ENCODE data around the gene CSH2.
"Not testable (repeated sequence)": the region's sequence is repeated elsewhere in the genome, so short reads cannot be mapped to it uniquely, and the experiment has no call there.

The CSH2 gene

DNA sequence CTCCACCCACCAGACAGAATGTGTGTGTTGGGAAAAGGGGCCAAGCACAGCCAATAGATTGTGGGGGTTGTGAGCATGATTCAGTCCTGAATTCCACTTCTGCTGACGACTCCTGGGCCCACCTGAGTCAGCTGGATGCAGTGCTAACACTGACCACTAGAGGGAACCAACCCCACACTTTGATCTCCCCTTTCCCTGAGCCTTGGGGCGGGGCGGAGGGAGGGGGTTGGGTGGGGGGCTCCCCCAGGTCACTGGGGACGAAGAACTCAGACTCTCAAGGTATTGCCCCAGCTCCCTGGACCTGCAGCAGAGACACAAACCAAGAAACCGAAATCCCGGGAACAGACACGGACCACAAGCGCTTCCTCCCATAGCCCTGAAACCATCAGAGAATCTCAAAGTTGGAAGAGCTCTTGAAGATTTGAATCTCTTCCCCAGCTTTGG, 38.2 kb upstream of the CSH2 start:
- peak; percentile 41 for DNase-seq
- Histone ChIP-seq H3K4me1 (ENCODE audit: control insufficient read depth, low read depth, low read length) (no peaks in the 10 kb centered on the region), H3K4ac (ENCODE audit: low read depth, low read length) (no peak overlapping the region), H3K27ac (ENCODE audit: low read depth, low read length) (no peak overlapping the region), H2BK15ac (replicated peaks; ENCODE audit: low read depth) (no peak overlapping the region), H3K18ac (ENCODE audit: low read length) (no peak overlapping the region), H3K9ac (ENCODE audit: low read length) (no peak overlapping the region), H2BK120ac (ENCODE audit: low read depth, low read length) (no peak overlapping the region), H3K27me3 (ENCODE audit: insufficient read depth, low read length, poor library complexity) (no peaks in the 10 kb centered on the region), H3K4me3 (ENCODE audit: low read length) (no peak overlapping the region), H2BK5ac (ENCODE audit: low read length) (no peak overlapping the region), H3K36me3 (ENCODE audit: control insufficient read depth, insufficient read depth, low read length) (no peaks in the 10 kb centered on the region), H4K5ac (ENCODE audit: low read length) (no peak overlapping the region), H2AK5ac (ENCODE audit: low read length) (no peak overlapping the region), H3K79me1 (ENCODE audit: low read length) (no peaks in the 10 kb centered on the region), H3K79me2 (ENCODE audit: control insufficient read depth, insufficient read depth, low read length) (no peaks in the 10 kb centered on the region), H3K4me2 (ENCODE audit: low read length) (no peak overlapping the region), H3K56ac (ENCODE audit: low read length) (no peak overlapping the region), H4K8ac (ENCODE audit: low read depth, low read length) (no peak overlapping the region), H3K23ac (ENCODE audit: low read length) (no peak overlapping the region)
- no CpG with 5 or more reads among the region's 8 CpGs for WGBS (ENCODE audit: extremely low coverage, insufficient coverage, low lambda C conversion rate)

DNA sequence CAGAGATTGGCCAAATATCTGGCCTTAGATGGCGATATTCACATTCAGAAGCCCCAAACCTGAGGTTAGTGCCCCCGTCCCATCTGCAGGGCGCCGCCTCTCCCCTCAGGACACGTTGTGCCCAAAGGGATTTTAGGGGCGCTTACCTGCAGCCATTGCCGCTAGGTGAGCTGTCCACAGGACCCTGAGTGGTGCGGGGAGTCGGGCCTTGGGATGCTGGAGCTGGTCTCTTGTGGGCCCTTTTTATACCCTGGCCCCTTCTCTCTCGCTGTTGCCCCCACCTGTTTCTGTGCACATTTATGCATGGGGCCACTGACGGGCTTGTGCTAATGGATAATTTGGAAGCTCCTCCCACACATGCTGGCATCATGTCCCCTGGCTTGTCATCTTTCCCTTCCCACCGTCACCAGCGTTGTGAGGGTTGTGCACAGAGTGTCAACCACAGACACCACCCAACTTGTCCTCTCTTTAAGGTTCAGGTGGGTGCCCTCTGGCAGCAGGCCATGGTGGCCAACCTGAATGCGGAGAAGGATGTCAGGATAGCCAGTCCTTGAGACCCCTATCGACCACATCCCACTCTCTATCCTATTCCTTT, 37.7 kb upstream of the CSH2 start, which contains the start of gene CSHL1:
TSS of gene CSHL1 (minus strand) at position 218 of the 595 bp plus-strand sequence. CDS start at position 156, 62 bp downstream.
- H3K27me3 ChIP-seq (ENCODE audit: insufficient read depth, low read length, poor library complexity): no peaks in the 10 kb centered on the region
- H4K8ac ChIP-seq (ENCODE audit: low read depth, low read length): no peak within 1 kb of the TSS
- no peak within 1 kb of the TSS for H4K5ac ChIP-seq (ENCODE audit: low read length)
- no peak within 1 kb of the TSS for H2BK15ac ChIP-seq (replicated peaks; ENCODE audit: low read depth)
- no peak within 1 kb of the TSS for H3K27ac ChIP-seq (ENCODE audit: low read depth, low read length)
- H3K36me3 ChIP-seq (ENCODE audit: control insufficient read depth, insufficient read depth, low read length): no peaks in the 10 kb centered on the region
- no peaks in the 10 kb centered on the region for H3K79me1 ChIP-seq (ENCODE audit: low read length)
- no CpG with 5 or more reads among the region's 15 CpGs for WGBS (ENCODE audit: extremely low coverage, insufficient coverage, low lambda C conversion rate)
- no peak within 1 kb of the TSS for H2BK5ac ChIP-seq (ENCODE audit: low read length)
- no peak within 1 kb of the TSS for H3K56ac ChIP-seq (ENCODE audit: low read length)
- no peak within 1 kb of the TSS for H3K23ac ChIP-seq (ENCODE audit: low read length)
- H3K79me2 ChIP-seq (ENCODE audit: control insufficient read depth, insufficient read depth, low read length): no peaks in the 10 kb centered on the region
- no peak for DNase-seq
- H3K4me1 ChIP-seq (ENCODE audit: control insufficient read depth, low read depth, low read length): no peaks in the 10 kb centered on the region
- H3K18ac ChIP-seq (ENCODE audit: low read length): no peak within 1 kb of the TSS
- no peak within 1 kb of the TSS for H3K4ac ChIP-seq (ENCODE audit: low read depth, low read length)
- no peak within 1 kb of the TSS for H3K9ac ChIP-seq (ENCODE audit: low read length)
- no peak within 1 kb of the TSS for H2AK5ac ChIP-seq (ENCODE audit: low read length)
- H3K4me2 ChIP-seq (ENCODE audit: low read length): no peak within 1 kb of the TSS
- H3K4me3 ChIP-seq (ENCODE audit: low read length): no peak within 1 kb of the TSS
- no peak within 1 kb of the TSS for H2BK120ac ChIP-seq (ENCODE audit: low read depth, low read length)

DNA sequence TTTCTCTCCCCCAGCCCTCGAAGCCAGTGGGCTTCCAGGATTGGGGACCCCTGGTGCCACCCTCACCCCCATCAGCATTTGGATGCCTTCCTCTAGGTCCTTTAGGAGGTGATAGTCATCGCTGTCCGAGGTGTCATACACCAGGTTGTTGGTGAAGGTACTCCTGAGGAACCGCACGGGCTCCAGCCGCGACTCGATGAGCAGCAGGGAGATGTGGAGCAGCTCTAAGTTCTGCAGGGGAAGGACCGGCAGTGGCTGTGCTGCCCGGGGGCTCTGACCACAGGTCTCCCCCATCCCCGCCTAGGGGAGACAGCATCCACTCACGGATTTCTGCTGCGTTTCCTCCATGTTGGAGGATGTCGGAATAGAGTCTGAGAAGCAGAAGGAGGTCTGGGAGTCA, 36.6 kb upstream of the CSH2 start:
- Histone ChIP-seq H2BK5ac (ENCODE audit: low read length) (no peak overlapping the region), H3K4ac (ENCODE audit: low read depth, low read length) (no peak overlapping the region), H3K36me3 (ENCODE audit: control insufficient read depth, insufficient read depth, low read length) (no peaks in the 10 kb centered on the region), H3K4me3 (ENCODE audit: low read length) (no peak overlapping the region), H3K27me3 (ENCODE audit: insufficient read depth, low read length, poor library complexity) (no peaks in the 10 kb centered on the region), H3K56ac (ENCODE audit: low read length) (no peak overlapping the region), H3K4me1 (ENCODE audit: control insufficient read depth, low read depth, low read length) (no peaks in the 10 kb centered on the region), H3K23ac (ENCODE audit: low read length) (no peak overlapping the region), H3K27ac (ENCODE audit: low read depth, low read length) (no peak overlapping the region), H2BK15ac (replicated peaks; ENCODE audit: low read depth) (no peak overlapping the region), H3K79me2 (ENCODE audit: control insufficient read depth, insufficient read depth, low read length) (no peaks in the 10 kb centered on the region), H3K79me1 (ENCODE audit: low read length) (no peaks in the 10 kb centered on the region), H3K4me2 (ENCODE audit: low read length) (no peak overlapping the region), H4K5ac (ENCODE audit: low read length) (no peak overlapping the region), H2BK120ac (ENCODE audit: low read depth, low read length) (no peak overlapping the region), H2AK5ac (ENCODE audit: low read length) (no peak overlapping the region), H3K18ac (ENCODE audit: low read length) (no peak overlapping the region), H3K9ac (ENCODE audit: low read length) (no peak overlapping the region), H4K8ac (ENCODE audit: low read depth, low read length) (no peak overlapping the region)
- no peak for DNase-seq
- WGBS (ENCODE audit: extremely low coverage, insufficient coverage, low lambda C conversion rate): no CpG with 5 or more reads among the region's 14 CpGs

DNA sequence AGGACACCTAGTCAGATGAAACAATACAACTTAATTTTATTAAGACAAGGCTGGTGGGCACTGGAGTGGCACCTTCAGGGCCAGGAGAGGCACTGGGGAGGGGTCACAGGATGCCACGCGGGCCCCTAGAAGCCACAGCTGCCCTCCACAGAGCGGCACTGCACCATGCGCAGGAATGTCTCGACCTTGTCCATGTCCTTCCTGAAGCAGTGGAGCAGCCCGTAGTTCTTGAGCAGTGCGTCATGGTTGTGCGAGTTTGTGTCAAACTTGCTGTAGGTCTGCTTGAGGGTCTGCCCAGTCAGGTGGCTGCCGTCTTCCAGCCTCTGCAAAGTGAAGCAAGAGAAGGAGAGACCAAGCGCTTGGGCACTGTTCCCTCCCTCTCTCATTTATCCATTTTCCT, 36.1 kb upstream of the CSH2 start:
- WGBS (ENCODE audit: extremely low coverage, insufficient coverage, low lambda C conversion rate): no CpG with 5 or more reads among the region's 10 CpGs
- not testable (repeated sequence) for H3K56ac ChIP-seq (ENCODE audit: low read length); H2BK15ac ChIP-seq (replicated peaks; ENCODE audit: low read depth); H3K9ac ChIP-seq (ENCODE audit: low read length); H3K79me2 ChIP-seq (ENCODE audit: control insufficient read depth, insufficient read depth, low read length); H3K27me3 ChIP-seq (ENCODE audit: insufficient read depth, low read length, poor library complexity); H3K4me3 ChIP-seq (ENCODE audit: low read length); H3K4me1 ChIP-seq (ENCODE audit: control insufficient read depth, low read depth, low read length); H3K4me2 ChIP-seq (ENCODE audit: low read length); H3K4ac ChIP-seq (ENCODE audit: low read depth, low read length); H3K23ac ChIP-seq (ENCODE audit: low read length); H2BK120ac ChIP-seq (ENCODE audit: low read depth, low read length); H3K18ac ChIP-seq (ENCODE audit: low read length); H2BK5ac ChIP-seq (ENCODE audit: low read length); H3K36me3 ChIP-seq (ENCODE audit: control insufficient read depth, insufficient read depth, low read length); H3K27ac ChIP-seq (ENCODE audit: low read depth, low read length); DNase-seq; H3K79me1 ChIP-seq (ENCODE audit: low read length); H2AK5ac ChIP-seq (ENCODE audit: low read length); H4K5ac ChIP-seq (ENCODE audit: low read length); H4K8ac ChIP-seq (ENCODE audit: low read depth, low read length)

DNA sequence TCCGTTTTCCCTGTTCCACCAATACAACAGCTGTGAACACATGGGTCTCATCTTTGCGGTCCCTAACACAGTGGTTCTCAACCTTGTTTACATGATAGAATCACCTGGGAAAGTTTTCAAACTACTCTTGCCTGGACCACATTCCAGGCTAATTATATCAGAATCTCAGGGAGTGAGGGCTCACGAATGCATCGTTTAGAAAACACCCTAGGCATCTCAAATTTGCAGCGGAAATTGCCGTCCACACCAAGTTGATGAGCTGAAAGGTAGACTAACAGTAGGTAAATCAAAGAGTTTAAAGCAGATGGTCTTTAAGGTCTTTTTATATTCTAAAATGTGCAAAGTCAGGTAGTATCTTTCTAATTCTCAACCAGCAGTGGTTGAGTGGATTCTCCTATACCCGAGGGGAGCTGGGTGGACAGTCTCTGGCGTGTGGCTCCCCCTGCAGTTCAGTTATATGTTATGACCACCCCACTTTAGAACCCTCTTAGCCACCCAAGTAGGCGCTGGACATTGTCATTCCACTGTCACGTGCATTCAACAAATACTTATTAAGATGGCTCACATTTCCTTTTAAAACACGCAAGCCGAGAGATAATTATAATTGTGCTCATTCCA, 33.8 kb upstream of the CSH2 start:
- DNase-seq: peak; percentile 60
- not testable (repeated sequence) for H2BK15ac ChIP-seq (replicated peaks; ENCODE audit: low read depth); H4K5ac ChIP-seq (ENCODE audit: low read length); H3K4me2 ChIP-seq (ENCODE audit: low read length); H3K4me1 ChIP-seq (ENCODE audit: control insufficient read depth, low read depth, low read length); H3K4ac ChIP-seq (ENCODE audit: low read depth, low read length); H3K23ac ChIP-seq (ENCODE audit: low read length); H3K4me3 ChIP-seq (ENCODE audit: low read length); H3K27me3 ChIP-seq (ENCODE audit: insufficient read depth, low read length, poor library complexity); H2AK5ac ChIP-seq (ENCODE audit: low read length); H3K36me3 ChIP-seq (ENCODE audit: control insufficient read depth, insufficient read depth, low read length); H3K9ac ChIP-seq (ENCODE audit: low read length); H3K18ac ChIP-seq (ENCODE audit: low read length); H3K27ac ChIP-seq (ENCODE audit: low read depth, low read length); H2BK5ac ChIP-seq (ENCODE audit: low read length); H3K56ac ChIP-seq (ENCODE audit: low read length); H3K79me1 ChIP-seq (ENCODE audit: low read length); H2BK120ac ChIP-seq (ENCODE audit: low read depth, low read length); H3K79me2 ChIP-seq (ENCODE audit: control insufficient read depth, insufficient read depth, low read length); H4K8ac ChIP-seq (ENCODE audit: low read depth, low read length)
- no CpG with 5 or more reads among the region's 12 CpGs for WGBS (ENCODE audit: extremely low coverage, insufficient coverage, low lambda C conversion rate)

DNA sequence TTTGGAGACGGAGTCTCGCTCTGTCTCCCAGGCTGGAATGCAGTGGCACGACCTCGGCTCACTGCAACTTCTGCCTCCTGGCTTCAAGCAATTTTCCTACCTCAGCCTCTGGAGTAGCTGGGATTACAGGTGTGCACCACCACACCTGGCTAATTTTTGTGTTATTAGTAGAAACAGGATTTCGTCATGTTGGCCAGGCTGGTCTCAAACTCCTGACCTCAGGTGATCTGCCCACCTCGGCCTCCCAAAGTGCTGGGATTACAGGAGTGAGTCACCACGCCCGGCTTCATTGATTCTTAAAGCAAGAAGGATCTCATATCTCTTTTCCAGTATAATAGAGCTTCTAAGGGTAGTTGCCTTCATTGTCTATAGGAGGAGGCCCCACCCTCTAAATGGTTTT, 31.3 kb upstream of the CSH2 start:
- H2BK15ac ChIP-seq (replicated peaks; ENCODE audit: low read depth); H3K79me1 ChIP-seq (ENCODE audit: low read length); H4K8ac ChIP-seq (ENCODE audit: low read depth, low read length); H3K27me3 ChIP-seq (ENCODE audit: insufficient read depth, low read length, poor library complexity); H4K5ac ChIP-seq (ENCODE audit: low read length); H2BK5ac ChIP-seq (ENCODE audit: low read length); DNase-seq; H3K36me3 ChIP-seq (ENCODE audit: control insufficient read depth, insufficient read depth, low read length); H3K79me2 ChIP-seq (ENCODE audit: control insufficient read depth, insufficient read depth, low read length); H3K4ac ChIP-seq (ENCODE audit: low read depth, low read length); H3K9ac ChIP-seq (ENCODE audit: low read length); H3K4me3 ChIP-seq (ENCODE audit: low read length); H2BK120ac ChIP-seq (ENCODE audit: low read depth, low read length); H3K23ac ChIP-seq (ENCODE audit: low read length); H2AK5ac ChIP-seq (ENCODE audit: low read length); H3K18ac ChIP-seq (ENCODE audit: low read length); H3K4me2 ChIP-seq (ENCODE audit: low read length); H3K4me1 ChIP-seq (ENCODE audit: control insufficient read depth, low read depth, low read length); H3K56ac ChIP-seq (ENCODE audit: low read length); H3K27ac ChIP-seq (ENCODE audit: low read depth, low read length): not testable (repeated sequence)
- no CpG with 5 or more reads among the region's 8 CpGs for WGBS (ENCODE audit: extremely low coverage, insufficient coverage, low lambda C conversion rate)

All from mesendoderm (in vitro differentiated cells).